K562 (cell line): ENCODE data around the gene SLC10A4. TPM values are rescaled to one million over a fixed set of nuclear protein-coding genes. Genes with fewer than 3 reads are reported as not detected.

ENCODE experiments used
- AFF1 ChIP-seq, 2 experiments: fragments of 450-650 bp; IDR thresholded peaks; 2 replicates each; pipeline ENCODE4 v1.6.1; 2018; ENCODE audit warnings: mild to moderate bottlenecking in 2 of 2, low read depth in 1 of 2; ENCODE audit not compliant: partially characterized antibody in 2 of 2
- BACH1 ChIP-seq: fragments of 200-800 bp; sonication (Bioruptor generic); IDR thresholded peaks from 2 replicates; pipeline ENCODE4 v1.6.1; 2016; ENCODE audit warnings: missing genetic modification characterization, missing compliant biosample characterization
- BRCA1 ChIP-seq, 2 experiments: fragments of 450-650 bp in 1 of 2; sonication (generic) in 1 of 2; formaldehyde crosslinking in 1 of 2; IDR thresholded peaks; 2 replicates each; pipeline versions ENCODE4 v1.5.0 to v1.6.1; 2017 to 2020; ENCODE audit warnings: mild to moderate bottlenecking in 1 of 2, missing genetic modification reagents in 1 of 2
- CBX2 ChIP-seq: fragments of 200-600 bp; sonication (generic); IDR thresholded peaks from one replicate; pipeline ENCODE4 v1.6.1; 2012; ENCODE audit warnings: mild to moderate bottlenecking, low read length, inconsistent platforms; ENCODE audit not compliant: insufficient read depth, poor library complexity, severe bottlenecking
- HLTF ChIP-seq: fragments of 450-650 bp; IDR thresholded peaks from 2 replicates; pipeline ENCODE4 v1.6.1; 2016
- NBN ChIP-seq: fragments of 450-650 bp; IDR thresholded peaks from 2 replicates; pipeline ENCODE4 v1.6.1; 2016; ENCODE audit warnings: low read depth, mild to moderate bottlenecking
- NUFIP1 ChIP-seq: fragments of 450-650 bp; IDR thresholded peaks from 2 replicates; pipeline ENCODE4 v1.6.1; 2018; ENCODE audit not compliant: partially characterized antibody
- PKNOX1 ChIP-seq: fragments of 450-650 bp; IDR thresholded peaks from 2 replicates; pipeline ENCODE4 v1.6.1; 2016
- TAF15 ChIP-seq: fragments of 200-400 bp; formaldehyde crosslinking; IDR thresholded peaks from 2 replicates; pipeline ENCODE4 v1.6.1; 2017; ENCODE audit warnings: mild to moderate bottlenecking, low read depth, low read length, moderate library complexity
- YY1 ChIP-seq, 3 experiments: IDR thresholded peaks; 2 replicates each; pipeline ENCODE4 v1.6.1; 2011; ENCODE audit warnings: low read length in 2 of 3, mild to moderate bottlenecking in 2 of 3, moderate library complexity in 2 of 3, borderline replicate concordance in 1 of 3, control low read depth in 1 of 3, low read depth in 1 of 3; ENCODE audit not compliant: insufficient read depth in 3 of 3, insufficient replicate concordance in 2 of 3, control insufficient read depth in 1 of 3, insufficient read length in 1 of 3; ENCODE audit errors: extremely low read depth in 1 of 3
- ZNF124 ChIP-seq: sonication (generic); formaldehyde crosslinking; IDR thresholded peaks from 2 replicates; pipeline ENCODE4 v1.8.1; 2022; ENCODE audit warnings: missing genetic modification reagents
- ZNF395 ChIP-seq: fragments of 200-800 bp; sonication (Bioruptor generic); IDR thresholded peaks from 2 replicates; pipeline ENCODE4 v1.6.1; 2017; ENCODE audit warnings: missing genetic modification characterization, missing compliant biosample characterization
- ZNF398 ChIP-seq: fragments of 250-450 bp; sonication (Bioruptor Pico); IDR thresholded peaks from 2 replicates; pipeline ENCODE4 v1.8.0; 2021; ENCODE audit warnings: moderate library complexity, mild to moderate bottlenecking, inconsistent platforms
- ZNF586 ChIP-seq: fragments of 450-650 bp; formaldehyde crosslinking; conservative IDR thresholded peaks from 2 replicates; pipeline ENCODE4 v1.4.0; 2020; ENCODE audit warnings: mild to moderate bottlenecking, moderate library complexity
- ZNF589 ChIP-seq: fragments of 200-800 bp; sonication (Bioruptor generic); IDR thresholded peaks from 2 replicates; pipeline ENCODE4 v1.6.1; 2016; ENCODE audit warnings: low read depth, missing genetic modification characterization, missing compliant biosample characterization
- polyA plus RNA-seq, 8 experiments: library from polyadenylated mRNA; depleted of rRNA in 4 of 8; stranded (reverse) in 5 of 8; unstranded in 3 of 8; fragments of >200 nt; fragmentation: Nextera tagmentation in 2 of 8; fragmentation: Illumina TruSeq in 1 of 8; extraction: Ambion mirVana in 2 of 8; extraction: Trizol in 1 of 8; gene quantifications; 2 replicates each; pipeline versions ENCODE4 v1.2.1 to v1.2.3, GENCODE V29; 2011 to 2014; ENCODE audit warnings: inconsistent platforms in 1 of 8, missing spikeins in 1 of 8
- total RNA-seq, 7 experiments: library from RNA; depleted of rRNA in 6 of 7; stranded (reverse); fragments of >200 nt in 6 of 7; fragmentation: Illumina TruSeq in 2 of 7; extraction: Trizol in 2 of 7; gene quantifications; 2 replicates each; pipeline versions ENCODE4 v1.2.1 to v1.2.3, GENCODE V29; 2011 to 2021; ENCODE audit warnings: low replicate concordance in 1 of 7

SLC10A4 gene
- total and polyA plus RNA-seq, 9 of the 15 experiments (the other 6 are each of a cell fraction or from before 2014, with no cell fraction given), result 2.5 to 16.9 (median 9.3) TPM

GRCh38 chr4:48483006-48483776, at the start of gene SLC10A4 (continued):
- TF ChIP-seq AFF1 (IDR thresholded peaks at IDR 0.05; ENCODE audit: low read depth in 1 of 2, partially characterized antibody in 2 of 2) (no peak), ZNF395 (CRISPR knock-in tag) (0 out of 2 replicates have a peak, but pooled peaks have one; percentile 47), NUFIP1 (no peak), PKNOX1 (peak; percentile 58; the same call in 1 of the 2 replicates), ZNF589 (CRISPR knock-in tag) (no peak), ZNF398 (CRISPR knock-in tag) (no peak), CBX2 (no peak), BACH1 (no peak), YY1 (IDR thresholded peaks at IDR 0.05; ENCODE audit: borderline replicate concordance in 1 of 3, control insufficient read depth in 1 of 3, extremely low read depth in 1 of 3, insufficient read depth in 3 of 3, insufficient read length in 1 of 3, insufficient replicate concordance in 2 of 3, low read depth in 1 of 3, low read length in 2 of 3) (peak in 1 of 3 experiments; percentile 18), ZNF586 (CRISPR knock-in tag) (no peak), NBN (no peak), HLTF (no peak), TAF15 (no peak), ZNF124 (CRISPR knock-in tag) (no peak), BRCA1 (IDR thresholded peaks at IDR 0.05) (no peak), BRCA1 (CRISPR knock-in tag; IDR thresholded peaks at IDR 0.05) (no peak)
